Loucy (cell line): ENCODE results near the gene CASP12.

Experiments
- H2AFZ ChIP-seq: fragments of 200-600 bp; sonication (generic); 2 replicates; pipeline ENCODE4 v1.6.0; 2016; ENCODE audit warnings: antibody characterized with exemption, mild to moderate bottlenecking, low read length, moderate library complexity
- H3F3A ChIP-seq: fragments of 200-600 bp; 2 replicates; pipeline ENCODE4 v1.6.0; 2016; ENCODE audit warnings: antibody characterized with exemption, low read depth, mild to moderate bottlenecking
- H3K27me3 ChIP-seq: fragments of 200-600 bp; sonication (generic); 2 replicates; pipeline ENCODE4 v1.6.1; 2014; ENCODE audit warnings: low read length, mild to moderate bottlenecking; ENCODE audit not compliant: insufficient read depth, poor library complexity, severe bottlenecking
- H3K36me3 ChIP-seq: fragments of 200-600 bp; sonication (generic); 2 replicates; pipeline ENCODE4 v1.6.1; 2016; ENCODE audit warnings: low read length; ENCODE audit not compliant: insufficient read depth
- H3K4me1 ChIP-seq: fragments of 200-600 bp; sonication (generic); 2 replicates; pipeline ENCODE4 v1.5.1; 2014; ENCODE audit warnings: low read length, mild to moderate bottlenecking; ENCODE audit not compliant: insufficient read depth, poor library complexity, severe bottlenecking
- H3K4me2 ChIP-seq: fragments of 200-600 bp; sonication (generic); 2 replicates; pipeline ENCODE4 v1.6.0; 2014; ENCODE audit warnings: antibody characterized with exemption, low read length, low read depth, mild to moderate bottlenecking; ENCODE audit not compliant: poor library complexity, severe bottlenecking
- H3K4me3 ChIP-seq: fragments of 200-600 bp; sonication (generic); 2 replicates; pipeline ENCODE4 v1.5.1; 2014; ENCODE audit warnings: low read length, mild to moderate bottlenecking, mixed read lengths; ENCODE audit not compliant: poor library complexity, severe bottlenecking
- H3K79me2 ChIP-seq: fragments of 200-600 bp; sonication (generic); 2 replicates; pipeline ENCODE4 v1.6.1; 2014; ENCODE audit warnings: low read length; ENCODE audit not compliant: insufficient read depth
- H3K9ac ChIP-seq: fragments of 200-600 bp; sonication (generic); 2 replicates; pipeline ENCODE4 v1.6.0; 2014; ENCODE audit warnings: mild to moderate bottlenecking, low read depth, low read length, moderate library complexity; ENCODE audit not compliant: poor library complexity, severe bottlenecking
- H3K9me2 ChIP-seq: fragments of 200-600 bp; sonication (generic); replicated peaks from 2 replicates; pipeline ENCODE4 v1.6.1; 2016; ENCODE audit warnings: low read depth, low read length, mixed read lengths
- H3K9me3 ChIP-seq: fragments of 200-600 bp; sonication (generic); 2 replicates; pipeline ENCODE4 v1.6.1; 2014; ENCODE audit warnings: mild to moderate bottlenecking, antibody characterized with exemption, low read length, low read depth; ENCODE audit not compliant: insufficient read depth
- H4K20me1 ChIP-seq: fragments of 200-600 bp; sonication (generic); 2 replicates; pipeline ENCODE4 v1.6.0; 2014; ENCODE audit warnings: antibody characterized with exemption, low read length, mild to moderate bottlenecking; ENCODE audit not compliant: insufficient read depth, poor library complexity, severe bottlenecking
- EZH2phosphoT487 ChIP-seq: fragments of 200-600 bp; IDR thresholded peaks from 2 replicates; pipeline ENCODE4 v1.6.1; 2018; ENCODE audit warnings: antibody characterized with exemption, mild to moderate bottlenecking, moderate library complexity, borderline replicate concordance
- TF ChIP-seq, protein P1 (sequence below): fragments of 200-600 bp; sonication (generic); conservative IDR thresholded peaks from 2 replicates; pipeline ENCODE4 v1.5.1; 2014; ENCODE audit warnings: mild to moderate bottlenecking, antibody characterized with exemption, low read length

CASP12 gene

DNA sequence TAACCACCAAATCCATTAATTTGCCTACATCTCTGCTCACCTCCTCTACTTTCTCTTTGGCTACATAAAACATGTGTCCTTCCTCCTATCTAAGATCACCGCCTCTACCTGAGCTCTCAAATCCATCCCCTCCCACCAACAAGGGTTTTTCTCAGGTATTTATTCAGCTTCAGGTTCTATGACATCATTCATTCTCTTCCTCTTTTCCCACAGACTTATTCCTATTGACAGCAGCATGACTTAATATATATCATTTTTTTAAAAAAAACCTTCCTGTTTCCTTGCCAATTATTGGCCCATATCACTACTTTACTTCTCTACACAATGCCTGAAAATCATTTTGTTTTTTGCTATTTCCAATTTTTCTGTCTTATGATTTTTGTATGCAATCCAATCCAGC is 4.4 kb downstream of the CASP12 start:
- Histone ChIP-seq H2AFZ (no peak overlapping the region), H3K9ac (no peak overlapping the region), H4K20me1 (no peaks in the 10 kb centered on the region), H3K27me3 (no peaks in the 10 kb centered on the region), H3K36me3 (no peaks in the 10 kb centered on the region), H3K9me3 (no peaks in the 10 kb centered on the region), H3K4me1 (peaks cover 5% of the 10 kb centered on the region), H3K9me2 (no peaks in the 10 kb centered on the region), H3K4me3 (no peak overlapping the region), H3F3A (no peaks in the 10 kb centered on the region), H3K4me2 (no peak overlapping the region), H3K79me2 (no peaks in the 10 kb centered on the region)
- TF ChIP-seq, protein P1, sequence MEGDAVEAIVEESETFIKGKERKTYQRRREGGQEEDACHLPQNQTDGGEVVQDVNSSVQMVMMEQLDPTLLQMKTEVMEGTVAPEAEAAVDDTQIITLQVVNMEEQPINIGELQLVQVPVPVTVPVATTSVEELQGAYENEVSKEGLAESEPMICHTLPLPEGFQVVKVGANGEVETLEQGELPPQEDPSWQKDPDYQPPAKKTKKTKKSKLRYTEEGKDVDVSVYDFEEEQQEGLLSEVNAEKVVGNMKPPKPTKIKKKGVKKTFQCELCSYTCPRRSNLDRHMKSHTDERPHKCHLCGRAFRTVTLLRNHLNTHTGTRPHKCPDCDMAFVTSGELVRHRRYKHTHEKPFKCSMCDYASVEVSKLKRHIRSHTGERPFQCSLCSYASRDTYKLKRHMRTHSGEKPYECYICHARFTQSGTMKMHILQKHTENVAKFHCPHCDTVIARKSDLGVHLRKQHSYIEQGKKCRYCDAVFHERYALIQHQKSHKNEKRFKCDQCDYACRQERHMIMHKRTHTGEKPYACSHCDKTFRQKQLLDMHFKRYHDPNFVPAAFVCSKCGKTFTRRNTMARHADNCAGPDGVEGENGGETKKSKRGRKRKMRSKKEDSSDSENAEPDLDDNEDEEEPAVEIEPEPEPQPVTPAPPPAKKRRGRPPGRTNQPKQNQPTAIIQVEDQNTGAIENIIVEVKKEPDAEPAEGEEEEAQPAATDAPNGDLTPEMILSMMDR, result no peak
- no peak for TF ChIP-seq EZH2phosphoT487

GRCh38 chr11:104892723-104893511 is 5.3 kb downstream of the CASP12 start:
- Histone ChIP-seq H2AFZ (peak overlapping the region; percentile 10; the same call in 1 of the 2 replicates), H3K4me2 (no peak overlapping the region), H3K9ac (no peak overlapping the region)

DNA sequence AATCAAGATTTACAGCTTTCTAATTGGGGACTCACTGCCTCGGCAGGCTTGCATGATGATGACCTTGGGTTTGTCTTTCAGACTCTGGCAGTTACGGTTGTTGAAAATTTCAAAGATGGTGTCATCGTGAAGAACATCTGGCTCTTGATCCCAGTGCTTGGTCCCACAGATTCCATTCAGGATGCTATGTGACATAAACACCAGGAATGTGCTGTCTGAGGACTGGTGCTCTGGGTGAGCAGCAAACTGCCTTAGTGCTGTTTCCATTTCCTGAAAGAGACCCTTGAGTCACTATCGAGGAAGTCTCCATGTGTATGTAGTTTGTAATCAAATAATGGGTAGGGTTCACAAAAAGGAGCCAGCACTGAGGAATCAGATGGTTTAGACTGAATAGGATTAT is 7.1 kb downstream of the CASP12 start:
- no peak for TF ChIP-seq EZH2phosphoT487
- TF ChIP-seq, protein P1, result no peak
- Histone ChIP-seq H3K27me3 (no peaks in the 10 kb centered on the region), H3K4me1 (no peaks in the 10 kb centered on the region), H3K79me2 (no peaks in the 10 kb centered on the region), H3K9me3 (no peaks in the 10 kb centered on the region), H3K9ac (no peak overlapping the region), H3F3A (no peaks in the 10 kb centered on the region), H3K4me2 (no peak overlapping the region), H3K36me3 (no peaks in the 10 kb centered on the region), H4K20me1 (no peaks in the 10 kb centered on the region), H2AFZ (peak overlapping the region; percentile 64), H3K4me3 (no peak overlapping the region), H3K9me2 (no peaks in the 10 kb centered on the region)

More at GRCh38 chr11:104892723-104893511, 5.3 kb downstream of the CASP12 start:
- no peaks in the 10 kb centered on the region for H3K36me3 ChIP-seq
- H3K4me3 ChIP-seq, result no peak overlapping the region
- no peaks in the 10 kb centered on the region for H3K79me2 ChIP-seq
- no peaks in the 10 kb centered on the region for H3K27me3 ChIP-seq
- H3F3A ChIP-seq, result no peaks in the 10 kb centered on the region
- no peaks in the 10 kb centered on the region for H4K20me1 ChIP-seq
- TF ChIP-seq, protein P1, result no peak
- no peak for TF ChIP-seq EZH2phosphoT487
- H3K4me1 ChIP-seq, result no peaks in the 10 kb centered on the region
- H3K9me3 ChIP-seq, result no peaks in the 10 kb centered on the region
- H3K9me2 ChIP-seq, result no peaks in the 10 kb centered on the region
